HG03457 (cell line): Measurements from ENCODE around the gene CACNA2D2.
"Not testable (repeated sequence)": the region's sequence is repeated elsewhere in the genome, so short reads cannot be mapped to it uniquely, and the experiment has no call there.

Experiments used
- ATAC-seq: cut with Tn5 transposase; IDR thresholded peaks from one replicate; pipeline ENCODE4 v1.9.1; 2021; ENCODE audit warnings: moderate number of reproducible peaks; ENCODE audit not compliant: unreplicated experiment

The CACNA2D2 gene

GRCh38 chr3:50530001-50530970 lies 26.9 kb upstream of the CACNA2D2 start:
- ATAC-seq = no peak

GRCh38 chr3:50525987-50526386 lies 22.6 kb upstream of the CACNA2D2 start:
- no peak for ATAC-seq

- no peak for ATAC-seq
These were observed 21.9 kb upstream of the CACNA2D2 start for GRCh38 chr3:50525191-50525910.

- no peak for ATAC-seq
These were observed 21.3 kb upstream of the CACNA2D2 start for GRCh38 chr3:50524746-50525145.

GRCh38 chr3:50523279-50523811 lies 19.9 kb upstream of the CACNA2D2 start:
- ATAC-seq = no peak

- no peak for ATAC-seq
These were observed 18.1 kb upstream of the CACNA2D2 start for GRCh38 chr3:50521572-50521971.

- no peak for ATAC-seq
These were observed 17.4 kb upstream of the CACNA2D2 start for GRCh38 chr3:50520849-50521248.

- ATAC-seq = no peak
These were observed 16.1 kb upstream of the CACNA2D2 start for GRCh38 chr3:50519471-50520089.

GRCh38 chr3:50518436-50518835 lies 15.0 kb upstream of the CACNA2D2 start:
- ATAC-seq = no peak

- no peak for ATAC-seq
These were observed 14.3 kb upstream of the CACNA2D2 start for GRCh38 chr3:50517721-50518206.

GRCh38 chr3:50516440-50516871 lies 13.0 kb upstream of the CACNA2D2 start:
- ATAC-seq = no peak

- ATAC-seq = no peak
These were observed 12.4 kb upstream of the CACNA2D2 start for GRCh38 chr3:50515565-50516439.

- not testable (repeated sequence) for ATAC-seq
These were observed 9.5 kb upstream of the CACNA2D2 start for GRCh38 chr3:50512908-50513307.

GRCh38 chr3:50512131-50512530 lies 8.7 kb upstream of the CACNA2D2 start:
- no peak for ATAC-seq

- no peak for ATAC-seq
These were observed 6.9 kb upstream of the CACNA2D2 start for GRCh38 chr3:50510325-50510724.

GRCh38 chr3:50509715-50510114 lies 6.3 kb upstream of the CACNA2D2 start:
- no peak for ATAC-seq

GRCh38 chr3:50508821-50509220 lies 5.4 kb upstream of the CACNA2D2 start:
- ATAC-seq = no peak

- no peak for ATAC-seq
These were observed 2.7 kb upstream of the CACNA2D2 start for GRCh38 chr3:50506169-50506568.

GRCh38 chr3:50504681-50505080 lies 1.2 kb upstream of the CACNA2D2 start:
- ATAC-seq = no peak
